Neutrophil (primary cell): ENCODE results near the gene ITGB8.

Experiments used
- H3K27ac ChIP-seq: fragments of 200-600 bp; sonication (generic); 2 replicates; pipeline ENCODE4 v1.5.1; 2016; ENCODE audit warnings: mild to moderate bottlenecking, moderate library complexity
- H3K27me3 ChIP-seq: fragments of 200-600 bp; sonication (generic); 2 replicates; pipeline ENCODE4 v1.6.0; 2016; ENCODE audit warnings: mild to moderate bottlenecking
- H3K36me3 ChIP-seq: fragments of 200-600 bp; sonication (generic); 2 replicates; pipeline ENCODE4 v1.5.1; 2017
- H3K4me1 ChIP-seq, 2 experiments: fragments of 200-600 bp in 1 of 2; sonication (generic) in 1 of 2; 1 replicate in 1 of 2; 2 replicates in 1 of 2; pipeline versions ENCODE4 v1.5.1 to v1.6.1; 2013 to 2016; ENCODE audit warnings: low read depth in 1 of 2, low read length in 1 of 2, mild to moderate bottlenecking in 1 of 2, moderate library complexity in 1 of 2; ENCODE audit not compliant: control insufficient read depth in 1 of 2, insufficient read depth in 1 of 2
- H3K4me3 ChIP-seq, 2 experiments: fragments of 200-600 bp in 1 of 2; sonication (generic) in 1 of 2; 1 replicate in 1 of 2; 2 replicates in 1 of 2; pipeline ENCODE4 v1.5.1; 2013 to 2016; ENCODE audit warnings: low read depth in 1 of 2, low read length in 1 of 2, mild to moderate bottlenecking in 1 of 2, moderate library complexity in 1 of 2
- H3K9me3 ChIP-seq: fragments of 200-600 bp; sonication (generic); 2 replicates; pipeline ENCODE4 v1.5.1; 2016
- CTCF ChIP-seq: fragments of 200-600 bp; sonication (generic); IDR thresholded peaks from 2 replicates; pipeline ENCODE4 v1.5.1; 2016; ENCODE audit warnings: antibody characterized with exemption

The ITGB8 gene

DNA sequence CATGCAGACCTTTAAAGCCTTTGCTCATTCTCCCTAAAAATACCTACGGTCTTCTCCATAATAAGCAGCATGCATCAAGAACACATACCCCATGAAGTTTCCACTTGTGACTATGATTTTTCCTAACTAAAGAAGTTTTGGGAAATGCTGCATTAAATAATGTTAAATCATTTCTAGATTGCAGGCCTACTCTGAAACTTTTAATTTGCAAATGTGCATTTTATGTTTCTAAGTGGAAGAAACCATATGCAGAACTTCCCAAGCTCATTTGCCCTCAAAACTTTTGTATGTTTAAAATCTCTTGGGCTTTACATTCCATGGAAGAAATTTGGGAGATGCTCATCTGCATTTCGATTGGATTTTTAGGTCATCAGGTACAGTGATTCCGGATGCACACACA is 63.6 kb downstream of the ITGB8 start:
- no peak overlapping the region for H3K4me3 ChIP-seq
- H3K9me3 ChIP-seq = no peaks in the 10 kb centered on the region
- peaks cover 0 to 14% of the 10 kb centered on the region in 2 experiments for H3K4me1 ChIP-seq
- no peaks in the 10 kb centered on the region for H3K36me3 ChIP-seq
- H3K27me3 ChIP-seq = no peaks in the 10 kb centered on the region
- H3K27ac ChIP-seq = no peak overlapping the region
- TF ChIP-seq CTCF = no peak

DNA sequence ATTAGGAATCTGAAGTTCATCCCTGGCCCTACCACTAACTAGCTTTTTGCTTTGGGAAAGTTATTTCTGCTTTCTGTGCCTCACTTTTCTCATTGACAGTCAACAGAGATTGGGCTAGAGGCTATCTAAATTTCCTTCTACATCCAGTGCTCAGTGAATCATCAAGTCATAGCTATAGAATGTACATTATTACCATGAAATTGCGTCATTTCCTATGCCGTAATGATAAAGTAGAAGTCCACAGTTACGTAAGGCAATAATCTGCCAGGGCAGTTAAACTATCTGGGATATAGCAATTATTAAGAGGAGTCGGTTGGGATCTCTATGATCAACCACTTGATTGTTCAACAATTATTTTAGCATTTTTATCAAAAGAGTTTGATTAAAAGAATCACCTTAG is 64.4 kb downstream of the ITGB8 start:
- no peak overlapping the region for H3K27ac ChIP-seq
- no peak for TF ChIP-seq CTCF
- H3K36me3 ChIP-seq = no peaks in the 10 kb centered on the region
- peaks cover 0 to 14% of the 10 kb centered on the region in 2 experiments for H3K4me1 ChIP-seq
- H3K27me3 ChIP-seq = no peaks in the 10 kb centered on the region
- no peaks in the 10 kb centered on the region for H3K9me3 ChIP-seq
- no peak overlapping the region for H3K4me3 ChIP-seq

GRCh38 chr7:20395511-20395910 is 64.8 kb downstream of the ITGB8 start:
- no peaks in the 10 kb centered on the region for H3K36me3 ChIP-seq
- H3K4me3 ChIP-seq = no peak overlapping the region
- H3K27ac ChIP-seq = peak overlapping the region; percentile 14
- peaks cover 0 to 14% of the 10 kb centered on the region in 2 experiments for H3K4me1 ChIP-seq
- no peak for TF ChIP-seq CTCF
- H3K27me3 ChIP-seq = no peaks in the 10 kb centered on the region
- H3K9me3 ChIP-seq = no peaks in the 10 kb centered on the region

- no peak for TF ChIP-seq CTCF
- Histone ChIP-seq H3K27me3 (no peaks in the 10 kb centered on the region), H3K36me3 (no peaks in the 10 kb centered on the region), H3K4me1 (peaks cover 0 to 14% of the 10 kb centered on the region in 2 experiments), H3K27ac (no peak overlapping the region), H3K9me3 (no peaks in the 10 kb centered on the region), H3K4me3 (no peak overlapping the region)
Observed at GRCh38 chr7:20399521-20399920, 68.8 kb downstream of the ITGB8 start.

- Histone ChIP-seq H3K27ac (no peak overlapping the region), H3K4me1 (no peaks in the 10 kb centered on the region), H3K4me3 (no peak overlapping the region), H3K9me3 (no peaks in the 10 kb centered on the region), H3K36me3 (no peaks in the 10 kb centered on the region), H3K27me3 (no peaks in the 10 kb centered on the region)
- no peak for TF ChIP-seq CTCF
Observed at GRCh38 chr7:20401861-20402746, 71.4 kb downstream of the ITGB8 start.
